Right atrium auricular region (tissue), 2 donors: Measurements from ENCODE around the gene TMTC1. TPM values are rescaled to one million over a fixed set of nuclear protein-coding genes. Genes with fewer than 3 reads are reported as not detected.
"Not testable (repeated sequence)": the region's sequence is repeated elsewhere in the genome, so short reads cannot be mapped to it uniquely, and the experiment has no call there.

ENCODE experiments used
- DNase-seq: peaks from one replicate; pipeline ENCODE4 v3.0.0-alpha.2; 2019; ENCODE audit warnings: low spot score
- H3K27ac ChIP-seq, 2 donors: fragments of 200-600 bp; sonication (generic); 1 replicate in 1 of 2; 2 replicates in 1 of 2; pipeline ENCODE4 v1.5.1; 2016 to 2019
- H3K27me3 ChIP-seq, 2 donors: fragments of 200-600 bp; sonication (generic); one replicate each; pipeline versions ENCODE4 v1.5.1 to v1.6.0; 2017 to 2019
- H3K36me3 ChIP-seq: fragments of 200-600 bp; sonication (generic); one replicate; pipeline ENCODE4 v1.5.1; 2016
- H3K4me1 ChIP-seq, 2 donors: fragments of 200-600 bp; sonication (generic); one replicate each; pipeline versions ENCODE4 v1.5.1 to v1.6.0; 2017 to 2019
- H3K4me3 ChIP-seq, 2 donors: fragments of 200-600 bp; sonication (generic); 1 replicate in 1 of 2; 2 replicates in 1 of 2; pipeline ENCODE4 v1.5.1; 2017 to 2019; ENCODE audit warnings: mild to moderate bottlenecking in 1 of 2, moderate library complexity in 1 of 2
- H3K9me3 ChIP-seq, 2 donors: fragments of 200-600 bp; sonication (generic); one replicate each; pipeline ENCODE4 v1.5.1; 2019
- total RNA-seq, 2 donors: library from RNA; depleted of rRNA; stranded (reverse); fragments of >200 nt; gene quantifications; one replicate each; pipeline ENCODE4 v1.1.0, GENCODE V29; 2016
- TF ChIP-seq, protein P1 (sequence below), 2 donors: fragments of 200-600 bp; sonication (generic); IDR thresholded peaks; one replicate each; pipeline ENCODE4 v1.5.1; 2019; ENCODE audit warnings: antibody characterized with exemption in 2 of 2

Gene TMTC1
- total RNA-seq: 10 to 100 TPM; 60.1 to 60.3 TPM

DNA sequence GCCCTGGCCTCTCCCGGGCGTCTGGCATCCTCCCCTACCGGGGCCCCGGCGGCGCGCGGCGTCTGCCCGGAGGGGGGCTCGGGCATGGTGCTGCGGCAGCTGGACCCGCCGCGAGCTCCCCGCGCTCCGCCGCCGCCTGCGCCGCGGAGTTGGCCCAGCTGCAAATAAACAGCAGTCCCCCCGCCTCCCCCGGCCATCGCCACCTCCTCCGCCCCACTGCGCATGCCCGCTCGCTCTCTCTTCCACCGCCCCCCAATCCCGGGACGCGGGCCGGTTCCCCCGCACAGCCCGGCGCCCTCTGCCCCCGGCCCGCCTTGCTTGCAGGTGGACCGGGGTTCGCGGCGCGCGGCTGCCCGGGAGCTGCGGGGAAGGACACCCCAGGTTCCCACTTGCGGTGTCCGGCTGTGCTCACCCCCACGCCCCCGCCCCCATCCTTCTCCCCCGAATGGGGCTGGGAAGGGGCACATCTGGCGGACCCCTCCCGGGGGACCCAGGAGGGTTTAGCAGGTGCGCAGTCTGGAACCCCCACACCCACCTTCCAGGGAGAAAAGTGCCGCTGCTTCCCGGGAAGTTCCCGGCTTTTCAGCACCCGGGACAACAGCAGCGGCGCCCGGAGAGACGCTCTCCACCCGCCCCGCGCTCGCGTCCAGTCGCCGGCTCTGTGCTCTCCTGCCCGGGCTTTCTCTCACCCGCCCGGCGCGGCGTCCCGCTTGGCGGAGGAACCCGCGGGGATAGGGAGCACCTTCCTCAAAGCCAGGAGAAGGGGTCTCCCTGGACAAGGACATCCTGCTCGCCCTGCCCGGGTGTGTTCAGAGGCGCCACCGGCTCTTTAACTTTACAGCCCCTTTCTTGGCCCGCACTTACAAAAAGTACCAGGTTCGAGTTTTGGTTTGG, at the start of gene TMTC1:
TMTC1 (minus strand) TSS at position 170 of the 894 bp plus-strand sequence. CDS start 191 bp downstream, outside the sequence.
- Histone ChIP-seq H3K4me3 (peak within 1 kb of the TSS; percentile 64 to 75), H3K27me3 (no peaks in the 10 kb centered on the region), H3K4me1 (peaks cover 0 to 24% of the 10 kb centered on the region in 2 donors), H3K9me3 (peaks cover 0 to 4% of the 10 kb centered on the region in 2 donors), H3K27ac (peak within 1 kb of the TSS; percentile 92 to 94), H3K36me3 (no peaks in the 10 kb centered on the region)
- DNase-seq: peak; percentile 70
- TF ChIP-seq, protein P1, sequence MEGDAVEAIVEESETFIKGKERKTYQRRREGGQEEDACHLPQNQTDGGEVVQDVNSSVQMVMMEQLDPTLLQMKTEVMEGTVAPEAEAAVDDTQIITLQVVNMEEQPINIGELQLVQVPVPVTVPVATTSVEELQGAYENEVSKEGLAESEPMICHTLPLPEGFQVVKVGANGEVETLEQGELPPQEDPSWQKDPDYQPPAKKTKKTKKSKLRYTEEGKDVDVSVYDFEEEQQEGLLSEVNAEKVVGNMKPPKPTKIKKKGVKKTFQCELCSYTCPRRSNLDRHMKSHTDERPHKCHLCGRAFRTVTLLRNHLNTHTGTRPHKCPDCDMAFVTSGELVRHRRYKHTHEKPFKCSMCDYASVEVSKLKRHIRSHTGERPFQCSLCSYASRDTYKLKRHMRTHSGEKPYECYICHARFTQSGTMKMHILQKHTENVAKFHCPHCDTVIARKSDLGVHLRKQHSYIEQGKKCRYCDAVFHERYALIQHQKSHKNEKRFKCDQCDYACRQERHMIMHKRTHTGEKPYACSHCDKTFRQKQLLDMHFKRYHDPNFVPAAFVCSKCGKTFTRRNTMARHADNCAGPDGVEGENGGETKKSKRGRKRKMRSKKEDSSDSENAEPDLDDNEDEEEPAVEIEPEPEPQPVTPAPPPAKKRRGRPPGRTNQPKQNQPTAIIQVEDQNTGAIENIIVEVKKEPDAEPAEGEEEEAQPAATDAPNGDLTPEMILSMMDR (IDR thresholded peaks at IDR 0.05): no peak

DNA sequence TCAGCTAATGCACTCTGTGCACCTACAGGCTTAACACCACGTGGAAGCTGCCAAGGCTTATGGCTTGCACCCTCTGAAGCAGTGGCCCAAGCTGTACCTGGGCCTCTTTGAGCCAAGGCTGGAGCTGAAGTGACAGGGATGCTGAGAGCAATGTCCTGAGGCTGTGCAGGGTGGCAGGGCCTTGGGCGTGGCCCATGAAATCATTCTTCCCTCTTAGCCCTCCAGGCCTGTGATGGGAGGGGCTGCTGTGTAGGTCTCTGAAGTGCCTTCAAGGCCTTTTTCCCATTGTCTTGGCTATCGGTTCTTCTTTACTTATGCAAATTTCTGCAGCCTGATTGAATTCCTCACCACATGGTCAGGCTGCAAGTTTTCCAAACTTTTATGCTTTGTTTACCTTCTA, 47.4 kb upstream of the TMTC1 start:
- no peak for DNase-seq
- H3K27me3 ChIP-seq: no peaks in the 10 kb centered on the region
- H3K4me3 ChIP-seq: no peak overlapping the region
- H3K27ac ChIP-seq: no peak overlapping the region
- peaks cover 0 to 8% of the 10 kb centered on the region in 2 donors for H3K9me3 ChIP-seq
- TF ChIP-seq, protein P1 (IDR thresholded peaks at IDR 0.05): no peak
- H3K36me3 ChIP-seq: no peaks in the 10 kb centered on the region
- H3K4me1 ChIP-seq: no peaks in the 10 kb centered on the region

DNA sequence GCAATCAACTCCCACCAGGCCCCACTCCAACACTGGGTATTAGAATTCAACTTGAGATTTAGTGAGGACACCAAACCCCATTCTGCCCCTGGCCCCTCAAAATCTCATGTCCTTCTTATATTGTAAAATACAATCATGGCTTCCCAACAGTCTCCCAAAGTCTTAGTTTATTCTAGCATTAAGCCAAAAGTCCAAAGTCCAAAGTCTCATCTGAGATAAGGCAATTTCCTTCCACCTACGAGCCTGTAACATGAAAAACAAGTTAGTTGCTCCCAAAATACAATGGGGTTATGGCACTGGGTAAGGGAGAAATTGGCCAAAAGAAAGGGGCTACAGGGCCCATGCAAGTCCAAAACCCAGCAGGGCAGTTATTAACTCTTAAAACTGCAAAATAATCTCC, 46.6 kb upstream of the TMTC1 start:
- Histone ChIP-seq H3K4me3 (no peak overlapping the region), H3K27me3 (no peaks in the 10 kb centered on the region)
- TF ChIP-seq, protein P1 (IDR thresholded peaks at IDR 0.05): no peak

DNA sequence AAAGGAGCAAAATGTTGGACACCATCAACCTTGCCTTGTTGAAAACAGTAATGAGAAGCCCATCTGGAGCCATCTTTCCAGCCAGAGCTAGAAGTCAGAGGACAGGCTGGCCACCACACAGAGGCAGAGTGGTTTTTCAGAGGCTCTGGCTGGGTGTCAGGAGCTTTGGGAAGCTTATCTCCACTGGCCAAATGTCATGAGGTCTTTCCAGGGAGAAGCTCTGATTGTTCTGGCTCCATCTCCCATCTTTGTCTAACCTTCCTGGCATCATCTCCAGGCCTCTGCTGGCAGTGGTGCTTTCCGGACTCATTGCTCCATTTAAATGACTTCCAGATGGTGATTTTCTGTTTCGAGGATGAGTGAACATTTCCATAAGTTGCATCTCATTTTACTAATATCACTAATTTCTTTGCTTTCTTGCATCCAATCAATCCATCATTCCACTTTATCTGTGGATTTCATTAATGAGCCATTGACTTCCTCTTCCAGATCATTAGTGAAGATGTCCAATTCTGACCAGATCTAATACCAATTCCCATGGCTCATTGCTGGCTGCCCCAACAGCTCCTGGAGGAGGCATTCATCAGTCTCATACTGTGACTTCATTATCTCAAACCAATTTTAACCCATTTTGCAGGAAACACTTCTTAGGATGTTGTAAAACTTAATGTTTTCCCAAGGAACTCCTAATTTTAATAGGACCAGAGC, 35.3 kb upstream of the TMTC1 start:
- TF ChIP-seq, protein P1 (IDR thresholded peaks at IDR 0.05): no peak
- no peak overlapping the region for H3K27ac ChIP-seq
- H3K4me3 ChIP-seq: no peak overlapping the region
- H3K9me3 ChIP-seq: no peaks in the 10 kb centered on the region
- H3K4me1 ChIP-seq: peaks cover 0 to 9% of the 10 kb centered on the region in 2 donors
- no peak for DNase-seq
- H3K27me3 ChIP-seq: no peaks in the 10 kb centered on the region
- no peaks in the 10 kb centered on the region for H3K36me3 ChIP-seq

More for the DNA sequence above, 46.6 kb upstream of the TMTC1 start:
- Histone ChIP-seq H3K9me3 (peaks cover 0 to 8% of the 10 kb centered on the region in 2 donors), H3K27ac (no peak overlapping the region), H3K4me1 (no peaks in the 10 kb centered on the region), H3K36me3 (no peaks in the 10 kb centered on the region)
- DNase-seq: no peak

DNA sequence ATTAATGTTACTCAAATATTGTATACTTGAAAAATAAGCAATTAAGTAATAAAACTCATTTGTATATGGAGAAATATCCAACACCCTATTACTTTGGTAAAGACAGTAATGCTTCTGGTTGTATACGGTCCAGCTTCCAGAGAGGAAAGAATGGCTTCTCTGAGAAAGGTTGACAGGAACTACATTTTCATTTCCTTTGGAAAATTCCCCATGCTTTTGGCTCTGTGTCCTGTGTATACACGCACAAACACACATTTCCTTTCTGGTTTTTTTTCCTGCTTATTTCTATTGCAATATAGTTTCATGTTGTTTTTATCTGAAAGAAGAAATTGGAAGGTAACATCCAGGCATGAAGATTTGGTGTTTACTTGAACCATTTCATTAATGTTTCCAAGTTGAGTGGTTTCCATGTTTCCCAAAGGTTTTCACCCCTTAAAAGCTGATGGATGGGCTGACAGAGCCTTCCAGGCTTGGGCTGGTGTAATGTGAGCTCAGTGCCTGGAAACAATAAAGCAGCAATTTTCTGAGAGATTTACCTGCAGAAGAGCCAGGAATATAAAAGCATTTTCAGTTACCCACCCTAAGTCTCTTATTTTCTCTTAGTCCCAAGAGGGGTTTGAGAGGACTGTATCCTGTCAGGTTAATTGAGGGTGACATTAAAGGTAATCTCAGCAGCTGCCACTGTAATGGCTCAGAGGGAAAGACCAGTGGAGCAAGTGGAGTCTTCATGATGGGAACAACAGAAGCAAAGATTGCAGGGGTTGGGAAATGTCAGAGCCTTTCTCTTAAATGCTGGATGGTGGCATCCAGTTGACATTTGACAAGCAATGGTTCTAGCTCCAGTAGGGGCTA, 33.4 kb upstream of the TMTC1 start:
- Histone ChIP-seq H3K36me3 (no peaks in the 10 kb centered on the region), H3K4me3 (no peak overlapping the region), H3K27me3 (no peaks in the 10 kb centered on the region), H3K4me1 (peaks cover 0 to 9% of the 10 kb centered on the region in 2 donors), H3K27ac (no peak overlapping the region), H3K9me3 (no peaks in the 10 kb centered on the region)
- TF ChIP-seq, protein P1 (IDR thresholded peaks at IDR 0.05): no peak
- DNase-seq: no peak

DNA sequence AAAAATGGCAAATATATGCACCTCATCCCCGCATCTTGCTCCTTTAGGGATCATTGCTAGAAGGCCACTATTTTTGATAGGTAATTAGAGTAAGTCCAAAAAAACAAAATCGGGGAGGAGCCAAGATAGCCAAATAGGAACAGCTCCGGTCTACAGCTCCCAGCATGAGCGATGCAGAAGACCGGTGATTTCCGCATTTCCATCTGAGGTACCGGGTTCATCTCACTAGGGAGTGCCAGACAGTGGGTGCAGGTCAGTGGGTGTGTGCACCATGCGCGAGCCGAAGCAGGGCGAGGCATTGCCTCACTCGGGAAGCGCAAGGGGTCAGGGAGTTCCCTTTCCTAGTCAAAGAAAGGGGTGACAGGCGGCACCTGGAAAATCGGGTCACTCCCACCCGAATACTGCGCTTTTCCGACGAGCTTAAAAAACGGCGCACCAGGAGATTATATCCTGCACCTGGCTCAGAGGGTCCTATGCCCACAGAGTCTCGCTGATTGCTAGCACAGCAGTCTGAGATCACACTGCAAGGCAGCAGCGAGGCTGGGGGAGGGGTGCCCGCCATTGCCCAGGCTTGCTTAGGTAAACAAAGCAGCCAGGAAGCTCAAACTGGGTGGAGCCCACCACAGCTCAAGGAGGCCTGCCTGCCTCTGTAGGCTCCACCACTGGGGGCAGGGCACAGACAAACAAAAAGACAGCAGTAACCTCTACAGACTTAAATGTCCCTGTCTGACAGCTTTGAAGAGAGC, 26.0 kb upstream of the TMTC1 start:
- not testable (repeated sequence) for H3K27me3 ChIP-seq, H3K36me3 ChIP-seq, H3K4me1 ChIP-seq, H3K27ac ChIP-seq, DNase-seq, H3K9me3 ChIP-seq, H3K4me3 ChIP-seq
